Nephron (organoid): Measurements from ENCODE around the gene B3GNT7.

Source experiments
- H3K27ac Mint-ChIP-seq, 3 experiments: 2 replicates each; pipeline ENCODE4 v1.8.0; 2020; ENCODE audit warnings: mixed read lengths in 3 of 3, mild to moderate bottlenecking in 2 of 3, moderate library complexity in 1 of 3
- H3K27me3 Mint-ChIP-seq: 2 replicates; pipeline ENCODE4 v1.8.0; 2021; ENCODE audit warnings: low read depth, mild to moderate bottlenecking, moderate library complexity, mixed read lengths
- H3K36me3 Mint-ChIP-seq: 2 replicates; pipeline ENCODE4 v1.8.0; 2020; ENCODE audit warnings: low read depth, mixed read lengths
- H3K4me1 Mint-ChIP-seq: 2 replicates; pipeline ENCODE4 v1.8.0; 2020; ENCODE audit warnings: mixed read lengths
- H3K4me3 Mint-ChIP-seq, 3 experiments: 2 replicates each; pipeline ENCODE4 v1.8.0; 2020; ENCODE audit warnings: mild to moderate bottlenecking in 3 of 3, mixed read lengths in 3 of 3, moderate library complexity in 2 of 3
- H3K9me3 Mint-ChIP-seq: 2 replicates; pipeline ENCODE4 v1.8.0; 2020; ENCODE audit warnings: mixed read lengths
- CTCF ChIP-seq, 3 experiments: fragments of 200-600 bp; sonication (generic); IDR thresholded peaks; one replicate each; pipeline ENCODE4 v1.5.0; 2021; ENCODE audit warnings: antibody characterized with exemption in 3 of 3; ENCODE audit not compliant: unreplicated experiment in 3 of 3

The B3GNT7 gene

DNA sequence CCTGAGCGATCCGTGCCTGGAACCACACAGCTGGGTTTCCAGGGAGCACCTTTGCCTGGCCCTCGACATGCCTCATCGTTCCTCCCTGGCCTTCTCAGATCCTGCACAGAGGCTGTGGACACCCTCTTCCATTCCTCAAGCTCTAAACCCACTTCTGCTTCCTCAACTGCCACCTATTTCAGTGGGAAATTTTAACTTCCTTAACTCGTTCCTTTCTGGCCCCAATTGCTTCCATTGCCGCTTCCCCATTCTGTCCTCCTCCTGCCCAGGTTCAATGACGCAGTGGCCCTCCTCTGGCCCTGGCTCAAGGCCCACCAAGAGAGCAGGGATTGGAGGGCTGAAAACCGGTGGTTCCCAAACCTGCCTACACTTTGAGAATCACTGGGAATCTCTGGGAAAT, 4.8 kb upstream of the B3GNT7 start:
- Mint-ChIP-seq H3K27ac (peak overlapping the region in 1 of 3 experiments; percentile 63), H3K27me3 (peaks cover 38% of the 10 kb centered on the region), H3K36me3 (peaks cover 7% of the 10 kb centered on the region), H3K9me3 (peaks cover 4% of the 10 kb centered on the region), H3K4me3 (no peak overlapping the region), H3K4me1 (peaks cover 18% of the 10 kb centered on the region)
- TF ChIP-seq CTCF (IDR thresholded peaks at IDR 0.05; ENCODE audit: unreplicated experiment in 3 of 3): no peak

DNA sequence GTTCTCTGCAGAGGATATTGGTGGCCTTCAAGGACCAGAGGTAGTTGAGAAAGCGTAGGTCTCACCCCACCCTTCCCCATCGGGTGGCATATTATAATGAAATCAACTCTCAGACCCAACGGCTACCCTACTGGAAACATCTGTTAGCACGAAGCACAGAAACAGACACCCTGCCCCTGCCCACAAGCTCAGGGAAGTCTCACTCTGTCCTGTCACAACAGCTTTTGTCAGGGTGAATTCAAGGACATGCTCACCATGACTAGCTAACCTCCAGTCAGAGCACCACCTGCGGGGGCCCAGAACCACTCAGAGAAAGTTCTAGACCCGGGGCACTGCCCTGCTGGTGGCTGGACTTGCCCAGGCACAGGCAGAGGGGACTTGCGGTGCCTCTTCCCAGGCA, 3.5 kb upstream of the B3GNT7 start:
- no peak for TF ChIP-seq CTCF (IDR thresholded peaks at IDR 0.05; ENCODE audit: unreplicated experiment in 3 of 3)
- Mint-ChIP-seq H3K4me1 (peaks cover 18% of the 10 kb centered on the region), H3K36me3 (no peaks in the 10 kb centered on the region), H3K27ac (no peak overlapping the region), H3K9me3 (no peaks in the 10 kb centered on the region), H3K4me3 (no peak overlapping the region), H3K27me3 (peaks cover 46% of the 10 kb centered on the region)

DNA sequence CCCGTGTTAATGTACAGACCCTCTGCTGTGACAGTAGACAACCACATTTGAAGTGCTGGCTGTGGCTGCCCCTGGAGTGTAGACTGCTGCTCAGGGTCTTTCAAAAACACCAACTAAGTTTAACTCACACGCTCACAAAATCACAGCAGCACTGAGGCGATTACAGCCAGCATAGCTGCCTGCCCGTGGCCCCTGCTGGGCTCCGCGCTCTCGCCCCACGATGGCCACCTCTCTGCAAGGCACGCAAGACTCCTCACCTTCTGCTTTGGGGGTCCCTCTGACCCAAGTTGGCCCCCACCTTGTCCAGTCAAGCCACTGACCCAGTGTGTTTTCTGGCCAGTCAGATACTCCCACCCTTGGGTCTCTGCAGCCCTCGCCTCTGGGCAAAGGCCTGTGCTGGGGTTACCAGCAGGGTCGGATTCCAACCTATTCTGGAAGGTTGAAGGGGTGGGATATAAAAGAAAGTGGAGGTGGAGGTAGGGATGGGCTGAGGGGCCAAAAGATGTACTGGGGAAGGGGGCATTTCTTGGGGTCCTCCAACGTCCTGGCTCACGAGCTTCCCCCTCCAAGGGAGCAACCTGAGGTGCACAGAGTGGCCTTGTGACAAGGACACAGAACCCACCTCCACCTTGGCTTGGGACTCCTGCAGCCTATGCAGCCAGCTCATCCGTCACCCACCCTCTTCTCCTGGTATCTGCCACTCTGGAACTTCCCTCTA, 2.9 kb upstream of the B3GNT7 start:
- Mint-ChIP-seq H3K36me3 (no peaks in the 10 kb centered on the region), H3K9me3 (no peaks in the 10 kb centered on the region), H3K27me3 (peaks cover 52% of the 10 kb centered on the region), H3K4me1 (peaks cover 18% of the 10 kb centered on the region), H3K27ac (no peak overlapping the region), H3K4me3 (no peak overlapping the region)
- TF ChIP-seq CTCF (IDR thresholded peaks at IDR 0.05; ENCODE audit: unreplicated experiment in 3 of 3): no peak

- TF ChIP-seq CTCF (IDR thresholded peaks at IDR 0.05; ENCODE audit: unreplicated experiment in 3 of 3): peak in 1 of 3 experiments; percentile 28
- Mint-ChIP-seq H3K27me3 (peaks cover 58% of the 10 kb centered on the region), H3K9me3 (no peaks in the 10 kb centered on the region), H3K27ac (no peak overlapping the region), H3K4me3 (peak overlapping the region in 2 of 3 experiments; percentile 22 to 55), H3K36me3 (no peaks in the 10 kb centered on the region), H3K4me1 (peaks cover 18% of the 10 kb centered on the region)
Measured at GRCh38 chr2:231393149-231394131, 2.1 kb upstream of the B3GNT7 start.

DNA sequence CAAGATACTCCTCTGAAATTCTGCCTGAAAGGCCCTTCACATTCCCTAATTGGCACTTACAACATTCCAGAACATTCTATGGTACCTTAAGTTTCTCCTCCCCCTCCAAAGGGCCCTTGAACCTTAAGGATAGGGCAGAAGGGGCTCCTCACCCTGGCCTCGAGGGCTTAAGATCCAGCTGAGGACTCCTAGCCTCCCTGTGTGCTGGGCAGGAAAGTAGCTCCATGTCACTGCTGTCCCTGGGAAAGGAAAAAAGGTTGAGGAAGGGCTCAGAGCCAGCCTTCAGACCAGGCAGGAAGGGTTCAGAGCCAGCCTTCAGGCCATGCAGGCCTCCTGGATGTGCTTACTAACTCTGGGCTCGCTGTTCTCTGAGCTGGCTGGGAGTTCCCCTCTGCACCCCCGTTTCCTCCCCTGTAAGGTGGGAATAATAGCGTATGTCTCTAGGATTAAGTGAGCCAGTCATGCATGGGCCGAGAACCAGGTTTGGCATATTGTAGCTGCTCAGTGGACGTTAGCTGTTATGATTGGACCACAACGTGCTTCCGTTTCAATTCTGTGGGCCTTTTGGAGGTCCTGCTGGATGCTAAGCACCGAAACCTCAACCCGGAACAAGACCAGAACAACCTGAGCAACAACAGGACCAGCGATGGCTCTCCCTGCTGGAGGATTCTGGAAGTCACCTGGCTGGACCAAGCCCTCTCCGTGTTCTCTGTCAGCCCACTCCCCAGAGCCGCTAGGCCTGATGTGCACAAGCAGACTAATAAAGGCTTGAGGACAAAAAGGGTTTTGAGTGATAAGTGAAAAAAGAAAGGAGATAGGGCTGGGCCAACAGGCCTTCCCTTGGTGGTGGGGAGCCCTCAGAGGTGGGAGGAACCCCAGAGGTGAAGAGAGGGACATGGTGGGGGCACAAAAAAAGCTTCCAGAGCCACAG, 1.0 kb upstream of the B3GNT7 start:
- Mint-ChIP-seq H3K4me1 (peaks cover 18% of the 10 kb centered on the region), H3K4me3 (peak overlapping the region; percentile 75 to 84 (median 82)), H3K27ac (peak overlapping the region in 2 of 3 experiments; percentile 46 to 83), H3K9me3 (no peaks in the 10 kb centered on the region), H3K36me3 (no peaks in the 10 kb centered on the region), H3K27me3 (peaks cover 61% of the 10 kb centered on the region)
- TF ChIP-seq CTCF (IDR thresholded peaks at IDR 0.05; ENCODE audit: unreplicated experiment in 3 of 3): peak in 1 of 3 experiments; percentile 13
